Esophagus muscularis mucosa (tissue), 4 donors: ENCODE results near the gene SCTR. TPM values are rescaled to one million over a fixed set of nuclear protein-coding genes. Genes with fewer than 3 reads are reported as not detected.

Source experiments
- DNase-seq: peaks from one replicate; pipeline ENCODE4 v3.0.0-alpha.2; 2017; ENCODE audit errors: extremely low spot score
- H3K27ac ChIP-seq, 4 donors: fragments of 200-600 bp; sonication (generic); replicated peaks in 1 of 4; 1 replicate in 3 of 4; 2 replicates in 1 of 4; pipeline ENCODE4 v1.5.1; 2016 to 2019; ENCODE audit warnings: mild to moderate bottlenecking in 1 of 4
- H3K27me3 ChIP-seq, 4 donors: fragments of 200-600 bp; sonication (generic); one replicate each; pipeline versions ENCODE4 v1.5.1 to v1.6.0; 2016 to 2019
- H3K36me3 ChIP-seq, 4 donors: fragments of 200-600 bp; sonication (generic); one replicate each; pipeline ENCODE4 v1.5.1; 2016 to 2019
- H3K4me1 ChIP-seq, 4 donors: fragments of 200-600 bp; sonication (generic); one replicate each; pipeline ENCODE4 v1.5.1; 2016 to 2019
- H3K4me3 ChIP-seq, 4 donors: fragments of 200-600 bp; sonication (generic); 1 replicate in 2 of 4; 2 replicates in 2 of 4; pipeline ENCODE4 v1.5.1; 2016 to 2019; ENCODE audit warnings: mild to moderate bottlenecking in 4 of 4, moderate library complexity in 1 of 4
- H3K9me3 ChIP-seq, 4 donors: fragments of 200-600 bp; sonication (generic); 1 replicate in 3 of 4; 2 replicates in 1 of 4; pipeline ENCODE4 v1.5.1; 2016 to 2019
- EP300 ChIP-seq: sonication (generic); formaldehyde crosslinking; IDR thresholded peaks from one replicate; pipeline ENCODE4 v1.6.1; 2017; ENCODE audit warnings: antibody characterized with exemption
- POLR2A ChIP-seq: fragments of 450-650 bp; IDR thresholded peaks from one replicate; pipeline ENCODE4 v1.6.1; 2017; ENCODE audit warnings: antibody characterized with exemption, moderate library complexity, mild to moderate bottlenecking, low read depth
- POLR2AphosphoS5 ChIP-seq, 2 donors: sonication (generic); formaldehyde crosslinking; IDR thresholded peaks; one replicate each; pipeline ENCODE4 v1.6.1; 2017; ENCODE audit warnings: antibody characterized with exemption in 2 of 2
- WGBS: methylation state at CpG from one replicate; pipeline ENCODE4 v1.1.5; 2018; 5-methylcytosine and 5-hydroxymethylcytosine counted together
- intact Hi-C: fragments of 100-400 bp; cut with DNase I; formaldehyde crosslinking; loops from one replicate; pipeline ENCODE4 v1.15.1; 2023
- total RNA-seq, 4 donors: library from RNA; depleted of rRNA; stranded (reverse); fragments of >200 nt; gene quantifications; one replicate each; pipeline versions ENCODE4 v1.1.0 to v1.2.1, GENCODE V29; 2016
- TF ChIP-seq, protein P1 (sequence below), 3 experiments: fragments of 200-600 bp in 2 of 3; fragments of 450-650 bp in 1 of 3; sonication (generic) in 2 of 3; IDR thresholded peaks; one replicate each; pipeline ENCODE4 v1.5.1; 2017 to 2019; ENCODE audit warnings: antibody characterized with exemption in 3 of 3, mild to moderate bottlenecking in 2 of 3, moderate library complexity in 1 of 3

Gene SCTR
- total RNA-seq, 4 donors from 2014 or later: not detected

- H3K4me3 ChIP-seq: no peak overlapping the region
- no peaks in the 10 kb centered on the region for H3K9me3 ChIP-seq
- intact Hi-C loops: no loop called here
- no peak for DNase-seq
- H3K4me1 ChIP-seq: peaks cover 10 to 31% (median 21%) of the 10 kb centered on the region in 4 donors
- WGBS: 87% methylated on average over 10 of the region's 10 CpGs
- H3K27me3 ChIP-seq: no peaks in the 10 kb centered on the region
- no peaks in the 10 kb centered on the region for H3K36me3 ChIP-seq
- TF ChIP-seq POLR2AphosphoS5 (IDR thresholded peaks at IDR 0.05) (no peak), EP300 (no peak), POLR2A (no peak)
- TF ChIP-seq, protein P1, sequence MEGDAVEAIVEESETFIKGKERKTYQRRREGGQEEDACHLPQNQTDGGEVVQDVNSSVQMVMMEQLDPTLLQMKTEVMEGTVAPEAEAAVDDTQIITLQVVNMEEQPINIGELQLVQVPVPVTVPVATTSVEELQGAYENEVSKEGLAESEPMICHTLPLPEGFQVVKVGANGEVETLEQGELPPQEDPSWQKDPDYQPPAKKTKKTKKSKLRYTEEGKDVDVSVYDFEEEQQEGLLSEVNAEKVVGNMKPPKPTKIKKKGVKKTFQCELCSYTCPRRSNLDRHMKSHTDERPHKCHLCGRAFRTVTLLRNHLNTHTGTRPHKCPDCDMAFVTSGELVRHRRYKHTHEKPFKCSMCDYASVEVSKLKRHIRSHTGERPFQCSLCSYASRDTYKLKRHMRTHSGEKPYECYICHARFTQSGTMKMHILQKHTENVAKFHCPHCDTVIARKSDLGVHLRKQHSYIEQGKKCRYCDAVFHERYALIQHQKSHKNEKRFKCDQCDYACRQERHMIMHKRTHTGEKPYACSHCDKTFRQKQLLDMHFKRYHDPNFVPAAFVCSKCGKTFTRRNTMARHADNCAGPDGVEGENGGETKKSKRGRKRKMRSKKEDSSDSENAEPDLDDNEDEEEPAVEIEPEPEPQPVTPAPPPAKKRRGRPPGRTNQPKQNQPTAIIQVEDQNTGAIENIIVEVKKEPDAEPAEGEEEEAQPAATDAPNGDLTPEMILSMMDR (IDR thresholded peaks at IDR 0.05): no peak
- no peak overlapping the region for H3K27ac ChIP-seq
Observed at GRCh38 chr2:119433636-119434327, 90.5 kb downstream of the SCTR start.

DNA sequence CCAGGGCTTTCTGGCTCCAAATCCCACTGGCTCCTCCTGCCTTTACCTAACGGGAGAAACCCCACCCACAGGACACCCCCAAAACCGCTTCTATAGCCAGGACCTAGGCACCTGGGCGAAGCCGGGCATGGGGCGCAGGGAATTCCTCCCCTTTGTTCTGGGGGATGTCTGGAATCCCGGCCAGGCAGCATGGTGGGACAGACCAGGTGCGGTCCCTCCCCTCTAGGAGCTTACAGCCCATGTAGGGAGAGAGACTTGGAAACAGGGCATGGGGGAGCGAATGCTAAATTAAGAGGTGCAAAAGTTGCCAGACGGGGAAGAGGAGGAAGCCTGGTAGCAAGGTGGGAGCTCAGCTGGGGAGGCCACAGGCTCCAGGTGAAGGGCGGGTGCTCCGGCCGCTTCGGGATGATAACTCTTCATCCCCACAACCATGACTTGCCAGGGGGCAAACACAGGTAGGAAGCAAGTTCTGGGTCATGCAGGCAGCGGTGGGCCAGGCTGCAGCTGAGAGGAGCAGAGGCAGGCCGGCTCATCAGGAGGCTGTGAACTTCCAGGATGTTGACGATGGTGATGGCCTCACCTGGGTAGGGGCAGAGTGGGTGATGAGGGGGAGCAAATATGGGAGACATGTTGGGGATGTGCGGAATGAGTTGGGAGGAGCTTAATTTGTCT lies 91.3 kb downstream of the SCTR start:
- intact Hi-C loops: no loop called here
- DNase-seq: no peak
- no peaks in the 10 kb centered on the region for H3K9me3 ChIP-seq
- 96% methylated on average over 17 of the region's 17 CpGs for WGBS
- H3K27me3 ChIP-seq: no peaks in the 10 kb centered on the region
- H3K36me3 ChIP-seq: no peaks in the 10 kb centered on the region
- H3K27ac ChIP-seq: no peak overlapping the region
- H3K4me3 ChIP-seq: peak overlapping the region; percentile 57 to 75 (median 62)
- TF ChIP-seq EP300: no peak
- TF ChIP-seq, protein P1 (IDR thresholded peaks at IDR 0.05): no peak
- no peak for TF ChIP-seq POLR2A
- no peak for TF ChIP-seq POLR2AphosphoS5 (IDR thresholded peaks at IDR 0.05)
- H3K4me1 ChIP-seq: peaks cover 10 to 31% (median 21%) of the 10 kb centered on the region in 4 donors

DNA sequence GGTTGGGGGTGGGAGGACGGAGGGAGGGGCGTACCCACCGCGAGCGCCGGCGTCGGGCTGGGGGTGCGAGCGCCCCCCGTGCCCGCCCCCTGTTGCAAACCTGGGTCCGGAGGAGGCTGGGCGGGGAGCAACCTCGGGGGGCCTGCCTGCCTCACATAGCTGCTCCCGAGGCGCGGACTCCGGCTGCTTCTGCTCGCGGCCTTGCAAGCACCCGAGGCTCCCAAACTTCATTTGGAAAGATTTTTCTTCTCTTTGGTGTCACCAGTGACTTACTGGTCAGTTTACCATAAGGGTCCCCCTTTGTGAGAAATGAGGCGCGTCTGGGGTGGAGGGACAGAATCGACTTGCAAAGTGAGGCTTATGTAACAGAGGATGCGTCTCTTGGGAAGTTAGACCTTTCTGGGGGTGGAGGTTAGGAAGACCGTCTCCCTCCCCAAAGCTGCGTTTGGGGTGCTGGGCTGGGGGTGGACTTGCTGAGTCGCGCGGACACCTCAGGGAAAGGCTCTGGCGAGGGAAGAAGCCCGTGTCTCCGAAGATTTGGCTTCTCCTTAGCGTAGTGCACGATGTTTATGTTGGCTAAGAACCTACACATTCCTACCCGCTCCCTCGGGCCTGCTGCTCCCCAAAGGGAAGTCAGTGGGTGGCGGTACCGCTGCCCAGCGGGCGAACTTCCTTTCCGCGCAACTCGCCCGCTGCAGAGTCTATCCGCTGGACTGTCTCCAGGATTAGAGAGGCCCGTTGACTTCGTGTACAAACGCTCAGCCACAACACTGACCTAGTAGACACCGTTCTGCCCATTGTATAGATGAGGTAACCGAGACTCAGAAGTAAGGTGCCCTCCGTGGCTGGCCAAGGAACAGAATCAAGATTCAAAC lies 92.1 kb downstream of the SCTR start:
- 14% methylated on average over 22 of the region's 53 CpGs for WGBS
- Histone ChIP-seq H3K4me1 (peaks cover 10 to 31% (median 22%) of the 10 kb centered on the region in 4 donors), H3K27me3 (no peaks in the 10 kb centered on the region), H3K9me3 (no peaks in the 10 kb centered on the region), H3K4me3 (peak overlapping the region; percentile 57 to 75 (median 62)), H3K36me3 (no peaks in the 10 kb centered on the region), H3K27ac (peak overlapping the region; percentile 46 to 61 (median 49))
- intact Hi-C loops: no loop called here
- TF ChIP-seq POLR2AphosphoS5 (IDR thresholded peaks at IDR 0.05) (no peak), POLR2A (no peak), EP300 (no peak)
- TF ChIP-seq, protein P1 (IDR thresholded peaks at IDR 0.05): no peak
- no peak for DNase-seq

DNA sequence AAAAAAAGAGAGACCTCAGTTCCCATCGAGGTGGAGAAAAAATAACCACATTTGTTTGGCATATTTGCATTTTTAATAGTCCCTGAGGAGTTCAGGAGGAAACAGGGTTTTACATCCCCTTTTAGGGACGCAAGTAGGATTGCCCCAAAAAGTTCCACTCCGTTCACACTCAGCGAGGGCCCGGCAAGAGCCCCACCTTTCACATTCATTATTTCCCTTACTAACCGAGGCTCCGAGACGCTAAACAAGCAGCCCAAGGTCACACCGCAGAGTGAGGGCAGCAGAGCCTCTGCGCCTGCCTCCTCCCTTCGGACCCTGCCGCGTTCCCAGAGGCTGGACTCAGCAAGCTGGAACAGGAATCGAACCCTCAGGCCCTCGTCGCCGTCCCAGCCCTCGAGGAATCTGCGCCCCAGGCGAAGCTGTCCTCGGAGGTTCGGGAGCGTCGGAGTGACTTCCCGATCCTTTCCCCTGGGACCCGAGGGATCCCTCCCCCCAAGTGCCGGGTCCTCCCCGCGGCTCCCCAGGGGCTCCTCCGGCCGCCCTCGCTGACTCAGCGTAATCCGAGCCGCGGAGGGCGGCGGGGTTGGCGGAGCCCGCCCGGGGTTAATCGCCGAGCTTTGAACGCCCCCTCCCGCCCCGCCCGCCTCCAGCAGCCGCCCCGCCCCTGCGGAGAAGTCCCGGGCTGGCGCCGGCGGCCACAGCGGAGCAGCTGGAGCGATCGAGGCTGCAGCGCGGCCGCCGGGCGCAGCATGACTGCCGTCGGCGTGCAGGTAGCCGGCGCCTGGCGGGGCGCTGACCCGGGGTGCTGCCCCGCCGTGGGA lies 92.9 kb downstream of the SCTR start, which contains the start of gene TMEM37:
Gene TMEM37, plus strand, starts transcription at position 700 of the 821 bp plus-strand sequence. Its CDS starts 50 bp downstream, at position 750.
- no peaks in the 10 kb centered on the region for H3K9me3 ChIP-seq
- peaks cover 13 to 35% (median 25%) of the 10 kb centered on the region in 4 donors for H3K4me1 ChIP-seq
- H3K27ac ChIP-seq: peak within 1 kb of the TSS; percentile 46 to 61 (median 49)
- intact Hi-C loops: no loop called here
- DNase-seq: no peak
- H3K4me3 ChIP-seq: peak within 1 kb of the TSS; percentile 57 to 75 (median 62)
- no peaks in the 10 kb centered on the region for H3K36me3 ChIP-seq
- no peaks in the 10 kb centered on the region for H3K27me3 ChIP-seq
- 14% methylated on average over 41 of the region's 72 CpGs for WGBS
- TF ChIP-seq POLR2AphosphoS5 (IDR thresholded peaks at IDR 0.05): peak in 1 of 2 donors; percentile 32
- TF ChIP-seq POLR2A: no peak
